NOMO-1 treated with dmso at 0.1 percent for 144 hours (cell line): ENCODE results near the gene OR13C2.
"Not testable (repeated sequence)": the region's sequence is repeated elsewhere in the genome, so short reads cannot be mapped to it uniquely, and the experiment has no call there.

Experiments
- DNase-seq: peaks from one replicate; lab custom pipeline; 2025; ENCODE audit not compliant: unreplicated experiment; lab: John Stamatoyannopoulos, UW

The OR13C2 gene, protein sequence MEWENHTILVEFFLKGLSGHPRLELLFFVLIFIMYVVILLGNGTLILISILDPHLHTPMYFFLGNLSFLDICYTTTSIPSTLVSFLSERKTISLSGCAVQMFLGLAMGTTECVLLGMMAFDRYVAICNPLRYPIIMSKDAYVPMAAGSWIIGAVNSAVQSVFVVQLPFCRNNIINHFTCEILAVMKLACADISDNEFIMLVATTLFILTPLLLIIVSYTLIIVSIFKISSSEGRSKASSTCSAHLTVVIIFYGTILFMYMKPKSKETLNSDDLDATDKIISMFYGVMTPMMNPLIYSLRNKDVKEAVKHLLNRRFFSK

DNA sequence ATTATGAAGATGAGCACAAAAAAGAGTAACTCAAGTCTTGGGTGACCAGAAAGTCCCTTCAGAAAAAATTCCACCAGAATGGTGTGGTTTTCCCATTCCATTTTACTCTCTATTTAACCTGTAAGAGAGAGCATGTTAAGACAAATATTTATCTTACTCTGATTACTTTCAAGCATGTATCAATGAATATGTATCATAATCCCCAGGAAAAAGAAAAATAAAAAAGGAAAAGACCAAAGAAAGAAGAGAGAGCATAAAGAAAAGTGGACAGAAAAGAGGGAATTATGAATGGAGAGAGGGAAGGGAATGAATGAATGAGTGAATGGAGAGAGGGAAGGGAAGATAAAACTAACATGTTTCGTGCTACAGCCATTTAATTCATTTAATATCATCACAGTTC, at the start of gene OR13C2:
TSS of gene OR13C2 (minus strand) at position 101 of the 400 bp plus-strand sequence. CDS start at position 101, 0 bp downstream.
- DNase-seq = not testable (repeated sequence)

DNA sequence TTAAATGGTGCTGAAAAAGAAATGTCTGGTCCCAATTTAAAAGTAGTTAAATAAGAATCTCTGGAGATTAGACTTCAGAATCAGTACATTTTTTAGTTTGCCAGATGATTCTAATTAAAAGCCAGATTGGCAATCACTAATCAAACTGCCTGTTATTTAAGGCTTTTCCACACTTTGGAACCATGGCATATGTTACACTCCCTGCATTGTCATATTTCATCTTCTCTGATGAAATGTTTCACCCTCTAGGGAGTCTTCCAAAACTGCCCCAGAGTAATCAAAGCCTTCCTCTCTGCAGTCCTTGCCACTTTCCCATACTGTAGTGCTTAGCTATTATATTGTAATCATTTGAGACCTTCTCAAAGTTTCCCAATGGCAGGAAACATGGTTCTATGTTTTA, 30.0 kb upstream of the OR13C2 start:
- no peak for DNase-seq

DNA sequence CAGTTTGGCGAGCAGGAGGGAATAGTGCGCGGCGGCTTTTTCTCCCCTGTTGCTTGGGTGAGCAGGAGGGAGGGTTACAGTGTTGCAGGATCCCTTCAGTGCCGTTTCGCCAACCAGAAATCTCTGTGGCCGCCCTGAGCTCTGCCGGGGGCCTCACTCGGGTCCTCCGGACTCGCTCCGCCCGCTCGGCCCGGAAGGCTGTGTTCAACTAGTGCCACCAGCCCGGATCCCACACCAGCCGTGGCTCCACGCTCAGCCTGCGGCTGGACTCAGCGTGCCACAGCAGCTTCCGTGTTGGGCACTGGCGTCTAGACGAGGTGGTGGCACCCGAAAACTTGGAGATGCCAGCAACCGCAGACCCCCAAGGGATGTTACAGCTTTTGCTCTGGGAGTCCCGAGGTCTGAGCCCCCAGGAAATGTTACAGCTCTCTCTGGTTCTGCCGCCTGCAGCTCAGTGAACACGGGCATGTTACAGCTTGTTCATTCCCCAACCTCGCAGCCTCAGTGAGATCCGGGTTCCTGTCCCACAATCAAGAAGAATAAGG, 28.6 kb upstream of the OR13C2 start:
- no peak for DNase-seq

DNA sequence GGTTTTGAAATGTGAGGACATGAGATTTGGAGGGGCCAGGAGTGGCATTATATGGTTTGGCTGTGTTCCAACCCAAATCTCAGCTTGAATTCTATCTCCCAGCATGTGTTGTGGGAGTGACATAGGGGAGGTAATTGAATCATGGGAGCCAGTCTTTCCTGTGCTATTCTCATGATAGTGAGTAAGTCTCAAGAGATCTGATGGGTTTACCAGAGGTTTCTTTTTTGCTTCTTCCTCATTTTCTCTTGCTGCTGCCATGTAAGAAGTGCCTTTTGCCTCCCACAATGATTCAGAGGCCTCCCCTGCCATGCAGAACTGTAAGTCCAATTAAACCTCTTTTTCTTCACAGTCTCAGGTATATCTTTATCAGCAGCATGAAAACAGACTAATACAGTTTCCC, 20.5 kb upstream of the OR13C2 start:
- not testable (repeated sequence) for DNase-seq

DNA sequence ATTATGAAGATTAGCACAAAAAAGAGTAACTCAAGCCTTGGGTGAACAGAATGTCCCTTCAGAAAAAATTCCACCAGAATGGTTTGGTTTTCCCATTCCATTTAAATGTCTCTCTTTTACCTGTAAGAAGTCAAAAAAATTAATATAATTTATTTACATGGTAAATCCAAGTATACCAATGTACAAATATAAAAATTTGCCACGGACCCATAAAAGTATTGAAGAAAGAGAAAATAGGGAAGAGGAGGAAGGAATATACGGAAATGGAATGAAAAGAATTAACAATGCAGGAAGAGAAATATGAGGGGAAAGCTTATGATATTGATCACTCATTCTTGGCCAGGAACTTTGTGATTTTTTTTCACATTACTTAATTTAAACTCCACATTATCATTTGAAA, 12.7 kb upstream of the OR13C2 start, which contains the start of gene OR13C9:
TSS of gene OR13C9 (minus strand) at position 101 of the 400 bp plus-strand sequence. CDS start at position 101, 0 bp downstream.
- no peak for DNase-seq

DNA sequence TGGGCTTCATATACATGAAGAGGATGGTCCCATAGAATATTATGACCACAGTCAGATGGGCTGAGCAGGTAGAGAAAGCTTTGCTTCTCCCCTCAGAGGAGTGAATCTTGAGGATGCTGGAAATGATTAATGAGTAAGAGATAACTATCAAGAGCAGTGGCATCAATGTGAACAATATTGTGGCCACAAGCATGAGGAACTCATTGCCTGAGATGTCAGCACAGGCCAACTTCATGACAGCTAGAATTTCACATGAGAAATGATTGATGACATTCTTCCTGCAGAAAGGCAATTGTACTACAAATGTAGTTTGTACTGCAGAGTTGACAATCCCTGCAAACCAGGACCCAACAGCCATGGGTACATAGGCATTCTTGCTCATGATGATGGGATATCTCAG, 12.0 kb upstream of the OR13C2 start:
- DNase-seq = no peak

DNA sequence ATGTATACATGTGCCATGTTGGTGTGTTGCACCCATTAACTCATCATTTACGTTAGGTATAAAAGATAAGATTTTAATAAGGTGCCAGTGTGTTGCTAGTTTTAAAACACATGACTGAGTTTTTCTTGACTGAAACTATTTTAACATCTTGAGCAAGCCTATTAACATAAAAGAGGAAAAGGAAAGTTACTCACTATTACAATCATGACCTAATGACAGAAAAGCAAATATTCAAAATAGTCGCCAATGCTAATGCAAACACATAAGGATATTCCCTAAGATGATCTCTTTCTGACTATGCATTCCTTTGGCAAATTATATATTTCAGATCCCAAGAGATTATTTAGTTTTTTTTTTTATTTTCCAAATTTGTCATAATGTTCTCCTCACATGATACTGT, 5.8 kb upstream of the OR13C2 start:
- DNase-seq = no peak

DNA sequence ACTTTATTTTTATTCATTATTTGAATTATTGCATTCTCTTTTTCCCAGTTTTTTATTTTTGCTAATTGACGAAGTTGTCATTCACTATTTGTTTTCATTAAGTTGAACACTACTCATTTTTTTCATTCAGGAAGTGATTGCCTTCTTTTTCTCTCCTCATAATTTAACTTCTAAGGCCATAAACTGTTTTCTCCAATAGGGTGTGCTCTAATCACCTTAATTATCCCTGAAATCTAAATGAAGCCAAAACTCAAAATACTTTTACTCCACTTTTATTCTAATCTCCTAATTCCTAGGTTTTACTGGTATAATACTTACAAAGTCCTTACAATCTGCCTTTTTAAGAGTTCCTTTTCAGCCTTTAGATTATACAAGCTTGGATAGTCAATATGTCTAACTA, 2.9 kb upstream of the OR13C2 start:
- DNase-seq = no peak

DNA sequence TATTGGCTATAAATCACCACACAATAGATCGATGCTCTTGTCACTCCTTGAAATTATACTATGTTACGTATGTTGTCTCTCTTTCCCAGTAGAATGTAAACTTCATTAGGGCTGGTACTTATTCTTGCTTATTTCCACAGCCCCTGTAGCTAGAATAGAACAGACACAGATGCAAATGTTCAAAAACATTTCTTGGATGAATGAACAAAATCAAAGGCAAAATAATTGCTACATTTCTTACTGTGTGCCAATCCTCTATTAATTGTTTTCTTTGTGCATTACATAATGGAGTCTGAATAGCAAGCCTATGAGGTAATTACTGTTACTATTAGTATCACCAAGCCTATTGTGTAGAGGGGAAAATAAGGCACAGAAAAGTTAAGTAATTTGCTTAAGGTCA, 725 bp upstream of the OR13C2 start:
- no peak for DNase-seq

DNA sequence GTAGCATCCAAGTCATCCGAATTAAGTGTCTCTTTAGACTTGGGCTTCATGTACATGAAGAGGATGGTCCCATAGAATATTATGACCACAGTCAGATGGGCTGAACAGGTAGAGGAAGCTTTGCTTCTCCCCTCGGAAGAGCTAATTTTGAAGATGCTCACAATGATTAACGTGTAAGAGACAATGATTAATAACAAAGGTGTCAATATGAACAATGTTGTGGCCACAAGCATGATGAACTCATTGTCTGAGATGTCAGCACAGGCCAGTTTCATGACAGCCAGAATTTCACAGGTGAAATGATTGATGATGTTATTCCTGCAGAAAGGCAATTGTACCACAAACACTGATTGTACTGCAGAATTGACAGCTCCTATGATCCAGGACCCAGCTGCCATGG, 626 bp downstream of the OR13C2 start:
- DNase-seq = no peak

DNA sequence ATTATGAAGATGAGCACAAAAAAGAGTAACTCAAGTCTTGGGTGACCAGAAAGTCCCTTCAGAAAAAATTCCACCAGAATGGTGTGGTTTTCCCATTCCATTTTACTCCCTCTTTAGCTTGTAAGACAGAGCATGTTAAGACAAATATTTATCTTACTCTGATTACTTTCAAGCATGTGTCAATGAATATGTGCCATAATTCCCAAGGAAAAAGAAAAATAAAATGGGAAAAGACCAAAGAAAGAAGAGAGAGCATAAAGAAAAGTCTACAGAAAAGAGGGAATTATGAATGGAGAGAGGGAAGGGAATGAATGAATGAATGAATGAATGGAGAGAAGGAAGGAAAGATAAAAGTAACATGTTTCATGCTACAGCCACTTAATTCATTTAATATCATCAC, 6.1 kb downstream of the OR13C2 start, which contains the start of gene OR13C5:
TSS of gene OR13C5 (minus strand) at position 101 of the 400 bp plus-strand sequence. CDS start at position 101, 0 bp downstream.
- not testable (repeated sequence) for DNase-seq

DNA sequence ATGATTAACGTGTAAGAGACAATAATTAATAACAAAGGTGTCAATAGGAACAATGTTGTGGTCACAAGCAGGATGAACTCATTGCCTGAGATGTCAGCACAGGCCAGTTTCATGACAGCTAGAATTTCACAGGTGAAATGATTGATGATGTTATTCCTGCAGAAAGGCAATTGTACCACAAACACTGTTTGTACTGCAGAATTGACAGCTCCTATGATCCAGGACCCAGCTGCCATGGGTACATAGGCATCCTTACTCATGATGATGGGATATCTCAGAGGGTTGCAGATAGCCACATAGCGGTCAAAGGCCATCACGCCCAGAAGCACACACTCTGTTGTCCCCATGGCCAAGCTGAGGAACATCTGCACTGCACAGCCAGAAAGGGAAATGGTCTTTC, 6.7 kb downstream of the OR13C2 start:
- not testable (repeated sequence) for DNase-seq

DNA sequence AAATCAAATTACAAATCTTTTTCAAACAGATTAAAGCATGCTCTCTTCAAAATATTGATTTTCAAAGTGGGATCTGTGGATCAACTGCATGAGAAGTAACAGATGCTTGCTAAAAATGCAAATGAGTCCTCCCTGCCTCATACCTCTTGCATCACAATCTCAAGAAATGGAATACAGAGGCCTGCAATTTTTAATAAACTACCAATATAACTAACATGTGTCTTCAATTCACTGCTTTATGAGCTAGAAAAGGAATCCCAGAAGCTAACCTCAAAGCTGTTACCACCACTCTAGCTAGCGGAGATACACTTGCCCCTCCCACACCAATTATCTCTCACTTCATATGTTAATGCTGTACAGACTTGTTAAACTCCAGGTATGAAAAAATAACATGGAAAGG, 15.8 kb downstream of the OR13C2 start:
- DNase-seq = no peak

DNA sequence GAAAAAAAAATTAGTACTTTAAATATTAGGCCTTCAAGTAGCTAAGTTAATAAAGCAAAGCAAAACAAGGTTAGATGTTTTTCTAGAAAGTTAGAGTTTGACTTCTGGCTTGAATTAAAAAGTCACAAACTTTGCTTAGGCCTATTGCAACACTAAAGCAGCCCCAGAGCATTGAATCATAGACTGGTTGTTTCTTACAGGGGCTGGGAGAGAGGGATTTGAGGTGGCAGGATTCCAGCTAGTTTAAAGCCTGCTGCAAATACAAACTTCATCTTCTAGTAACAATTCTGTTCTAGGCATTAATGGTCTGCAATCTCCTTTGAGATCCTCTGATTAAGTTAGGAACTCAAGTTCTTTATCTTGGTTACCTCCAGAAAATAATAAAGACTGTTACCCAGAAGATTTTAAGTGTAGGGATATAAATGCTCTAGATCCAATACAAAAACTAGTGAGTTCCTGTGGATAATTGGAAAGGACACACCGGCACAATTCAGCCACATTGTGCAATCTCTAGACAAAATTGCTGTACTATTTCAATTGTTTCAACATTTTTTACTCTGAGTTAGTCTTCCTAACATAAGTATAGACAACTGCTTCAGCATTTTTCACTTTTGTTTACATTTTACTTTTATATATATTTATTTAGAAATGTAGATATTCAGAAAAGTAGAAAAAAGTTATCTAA, 18.8 kb downstream of the OR13C2 start:
- DNase-seq = no peak

DNA sequence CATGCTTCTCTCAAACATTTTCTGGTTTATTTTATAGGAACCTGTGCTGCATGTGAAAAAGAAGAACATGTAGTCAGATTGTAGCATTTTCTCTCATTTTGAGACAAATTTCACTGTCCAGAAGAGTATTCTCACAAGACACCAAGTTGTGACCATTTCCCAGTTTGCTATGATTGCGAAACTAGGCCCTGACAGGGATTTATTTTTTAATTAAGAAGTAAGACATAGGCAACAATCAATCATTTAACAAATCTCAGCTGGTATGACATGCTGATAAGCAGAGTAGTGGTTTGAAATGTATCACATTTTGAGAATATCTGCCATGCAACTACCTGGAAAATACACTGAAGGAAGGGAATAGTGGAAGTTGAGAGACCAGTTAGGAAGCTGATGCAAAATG, 24.9 kb downstream of the OR13C2 start:
- DNase-seq = no peak

DNA sequence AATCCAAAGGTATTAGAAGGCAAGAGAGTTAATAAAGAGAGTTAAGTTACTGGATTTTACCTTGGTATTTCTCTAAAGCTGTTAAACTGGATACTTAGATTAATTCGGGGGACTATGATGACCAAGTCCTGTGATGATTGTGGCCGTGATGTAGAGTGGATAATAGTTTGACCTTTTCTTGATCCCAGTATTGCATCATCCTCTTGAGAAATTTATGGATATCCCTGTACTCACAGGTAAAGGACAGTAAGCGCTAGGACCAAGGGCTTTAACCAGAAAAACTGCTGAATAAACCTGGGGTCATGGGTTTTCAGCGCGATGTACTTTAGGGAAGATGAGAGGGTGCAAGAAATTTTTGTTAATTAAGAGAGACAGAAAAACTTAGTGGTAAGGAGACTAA, 28.2 kb downstream of the OR13C2 start:
- no peak for DNase-seq

DNA sequence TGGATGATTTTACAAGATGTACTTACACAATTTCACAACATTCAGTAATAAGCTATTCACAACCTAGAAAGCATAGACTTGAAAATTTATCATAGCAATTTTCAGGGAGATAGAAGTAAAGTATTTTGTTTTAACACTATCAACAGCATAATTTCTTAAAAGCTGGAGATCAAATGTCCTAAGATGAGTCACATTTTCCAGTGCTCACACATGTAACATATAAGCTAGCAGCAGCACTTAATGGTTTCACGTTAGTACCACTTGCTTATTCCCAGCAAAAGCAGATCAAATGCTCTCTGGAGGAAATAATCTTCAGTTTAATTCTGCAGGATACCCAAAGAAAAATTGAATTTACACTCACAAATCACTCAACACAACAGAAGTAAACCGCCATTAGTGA, 30.0 kb downstream of the OR13C2 start:
- DNase-seq = no peak

DNA sequence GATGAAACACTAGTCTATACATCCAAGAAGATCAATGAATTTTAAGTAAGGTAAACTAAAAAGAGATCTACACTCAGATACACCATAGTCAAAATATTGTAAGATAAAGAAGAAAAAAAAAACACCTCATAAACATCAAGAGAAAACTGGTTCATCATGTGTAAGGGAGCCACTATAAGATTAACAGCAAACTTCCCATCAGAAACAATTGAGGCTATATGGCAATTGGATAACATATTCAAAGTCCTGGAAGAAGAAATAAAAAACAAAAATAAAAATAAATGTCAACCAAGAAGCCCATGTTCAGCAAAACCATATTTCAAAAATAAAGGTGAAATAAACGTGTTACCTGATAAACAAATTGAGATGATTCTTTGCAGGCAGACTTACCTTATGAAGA, 32.8 kb downstream of the OR13C2 start:
- DNase-seq = no peak

DNA sequence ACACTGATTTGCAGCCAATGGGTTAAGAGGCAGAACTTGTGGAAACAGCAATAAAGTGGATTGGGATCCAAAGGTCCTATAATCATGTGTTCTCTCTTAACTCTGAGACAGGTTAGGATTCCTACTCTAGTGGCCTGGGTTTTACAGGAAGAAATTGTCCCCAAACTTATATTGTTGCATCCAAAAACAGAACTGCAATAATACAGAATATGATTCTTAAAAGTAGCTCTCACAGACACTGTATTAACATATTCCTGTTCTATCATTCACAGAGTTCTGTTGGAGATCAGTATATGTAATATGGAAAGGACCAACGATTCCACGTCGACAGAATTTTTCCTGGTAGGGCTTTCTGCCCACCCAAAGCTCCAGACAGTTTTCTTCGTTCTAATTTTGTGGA, 36.6 kb downstream of the OR13C2 start, which contains the start of gene OR13C8:
TSS of gene OR13C8 (plus strand) at position 301 of the 400 bp plus-strand sequence. CDS start at position 301, 0 bp downstream.
- DNase-seq = no peak

DNA sequence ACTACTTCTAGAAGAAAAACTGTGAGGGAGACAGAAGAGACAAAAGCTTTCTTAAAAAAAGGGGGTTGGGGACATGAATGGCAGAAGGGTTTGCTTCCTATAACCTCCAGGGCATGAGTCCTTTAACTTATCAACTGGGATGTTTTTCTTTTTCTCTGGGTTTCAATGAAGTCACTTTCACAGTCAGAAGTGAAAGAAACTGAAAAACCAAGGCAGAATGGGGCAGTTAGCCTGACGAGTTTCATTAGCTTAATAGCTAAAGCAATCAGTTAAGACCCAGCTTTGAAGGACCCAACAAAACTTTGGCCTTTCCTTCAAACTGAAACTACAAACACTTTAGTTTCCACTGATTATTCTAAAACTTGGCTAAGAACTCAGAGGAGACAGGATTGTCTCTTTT, 41.1 kb downstream of the OR13C2 start:
- no peak for DNase-seq

DNA sequence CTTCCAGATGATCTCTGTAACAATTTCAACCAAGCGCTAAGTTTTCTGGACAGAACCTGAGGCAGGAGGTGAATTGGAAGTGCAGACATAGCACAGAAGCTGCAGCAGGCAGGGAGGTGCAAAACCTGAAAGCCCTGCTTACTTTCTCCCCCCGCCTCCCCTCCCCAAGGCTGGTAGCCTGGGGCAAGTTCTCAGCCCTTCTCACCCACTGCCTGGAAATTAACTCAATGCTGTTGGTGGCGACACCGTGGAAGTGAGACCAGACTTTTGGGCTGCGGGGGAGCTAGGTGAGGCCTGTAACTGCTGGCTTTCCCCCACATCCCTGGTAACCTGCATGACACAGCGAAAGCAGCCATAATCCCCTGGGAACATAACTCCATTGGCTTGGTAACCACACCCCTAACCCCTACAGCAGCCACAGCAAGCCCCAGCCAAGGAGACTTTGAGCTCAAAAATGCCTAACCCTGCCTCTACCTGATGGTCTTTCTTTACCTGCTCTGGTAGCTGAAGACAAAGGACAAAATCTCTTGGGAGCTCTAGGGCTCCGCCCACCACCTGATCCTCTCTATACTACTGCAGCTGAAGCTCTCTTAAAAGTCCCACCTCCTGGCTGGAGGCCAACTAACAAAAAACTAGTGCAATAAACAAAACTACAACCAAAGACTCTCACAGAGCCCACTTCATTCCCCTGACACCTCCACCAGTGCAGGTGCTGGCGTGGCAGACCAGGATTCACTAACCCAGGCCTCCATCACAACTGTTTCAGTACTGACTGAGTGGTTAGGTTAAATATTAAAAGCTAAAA, 48.4 kb downstream of the OR13C2 start:
- DNase-seq = no peak
